CD4-positive, alpha-beta T cell treated with Interleukin-15 for 1 hour (primary cell): ENCODE measurements around the gene C3orf80.
"Not testable (repeated sequence)": the region's sequence is repeated elsewhere in the genome, so short reads cannot be mapped to it uniquely, and the experiment has no call there.

ENCODE experiments used
- DNase-seq: peaks from one replicate; pipeline ENCODE4 v3.0.0-alpha.2; 2020

The C3orf80 gene

GRCh38 chr3:160217675-160218074 lies 7.5 kb upstream of the C3orf80 start:
- DNase-seq: no peak

- no peak for DNase-seq
Measured at GRCh38 chr3:160218136-160218535, 7.1 kb upstream of the C3orf80 start.

- no peak for DNase-seq
Measured at GRCh38 chr3:160220038-160220437, 5.2 kb upstream of the C3orf80 start.

- no peak for DNase-seq
Measured at GRCh38 chr3:160221019-160221418, 4.2 kb upstream of the C3orf80 start.

- no peak for DNase-seq
Measured at GRCh38 chr3:160224256-160224655, 966 bp upstream of the C3orf80 start.

GRCh38 chr3:160224811-160225175 lies 429 bp upstream of the C3orf80 start:
- no peak for DNase-seq

- DNase-seq: no peak
Measured at GRCh38 chr3:160226026-160226907, 1.0 kb downstream of the C3orf80 start.

- no peak for DNase-seq
Measured at GRCh38 chr3:160227419-160227818, 2.2 kb downstream of the C3orf80 start.

- no peak for DNase-seq
Measured at GRCh38 chr3:160232014-160232413, 6.8 kb downstream of the C3orf80 start.

GRCh38 chr3:160240719-160241118 lies 15.5 kb downstream of the C3orf80 start:
- not testable (repeated sequence) for DNase-seq

- no peak for DNase-seq
Measured at GRCh38 chr3:160245261-160245800, 20.1 kb downstream of the C3orf80 start.

GRCh38 chr3:160247766-160248165 lies 22.5 kb downstream of the C3orf80 start:
- DNase-seq: no peak

GRCh38 chr3:160253298-160253697 lies 28.1 kb downstream of the C3orf80 start:
- DNase-seq: no peak

GRCh38 chr3:160257606-160258005 lies 32.4 kb downstream of the C3orf80 start:
- DNase-seq: no peak

GRCh38 chr3:160259589-160259988 lies 34.4 kb downstream of the C3orf80 start:
- DNase-seq: no peak

GRCh38 chr3:160260587-160261270 lies 35.5 kb downstream of the C3orf80 start:
- no peak for DNase-seq

GRCh38 chr3:160265088-160265487 lies 39.9 kb downstream of the C3orf80 start:
- DNase-seq: no peak
